Measurements from ENCODE around the gene AAK1. TPM values are rescaled to one million over a fixed set of nuclear protein-coding genes. Genes with fewer than 3 reads are reported as not detected.
A peak's percentile ranks its signal among the peaks of the same experiment; 100 is the strongest.

AAK1 gene
- total and polyA plus RNA-seq, 4 experiments from 2014 or later: 27.6 to 225 (median 175) TPM

GRCh38 chr2:69462780-69463179, 180.8 kb downstream of the AAK1 start:
- no peaks in the 10 kb centered on the region for H3K4me1 ChIP-seq (ENCODE audit: insufficient read depth, low read length)
- H3K27me3 Mint-ChIP-seq: no peaks in the 10 kb centered on the region
- H3K4me1 Mint-ChIP-seq: peaks cover 0 to 8% (median 7%) of the 10 kb centered on the region in 4 donors
- H3K27ac Mint-ChIP-seq: no peak overlapping the region
- H3K9me3 Mint-ChIP-seq: no peaks in the 10 kb centered on the region
- no peaks in the 10 kb centered on the region for H3K27me3 ChIP-seq (ENCODE audit: insufficient read depth, low read length)
- peaks cover 20% of the 10 kb centered on the region for H3K36me3 ChIP-seq (ENCODE audit: insufficient read depth, low read length)
- H3K4me3 ChIP-seq (ENCODE audit: low read length in 2 of 2): no peak overlapping the region
- ChIA-PET CTCF (ENCODE audit: partially characterized antibody) (interaction anchor here (1.6 kb wide), 1 partner anchor 26 kb away, joined by 3 read pairs; the partner anchor contains the start of gene NFU1), POLR2A (ENCODE audit: partially characterized antibody) (interaction anchor here (2.4 kb wide), 1 partner anchor 25 kb away, joined by 9 read pairs; the partner anchor contains the start of gene NFU1)
- peaks cover 40 to 58% of the 10 kb centered on the region in 2 donors for H3K36me3 Mint-ChIP-seq
- no peak for DNase-seq
- no peak overlapping the region for H3K4me3 Mint-ChIP-seq
- no peak overlapping the region for H3K27ac ChIP-seq (ENCODE audit: low read depth, low read length)
- intact Hi-C loops (cut with micrococcal nuclease): no loop called here
- no peaks in the 10 kb centered on the region for H3K9me3 ChIP-seq (ENCODE audit: control insufficient read depth in 1 of 2, low read length in 2 of 2)

GRCh38 chr2:69461404-69461803, 182.1 kb downstream of the AAK1 start:
- Histone ChIP-seq H3K27ac (ENCODE audit: low read depth, low read length) (no peak overlapping the region), H3K36me3 (ENCODE audit: insufficient read depth, low read length) (peaks cover 19% of the 10 kb centered on the region), H3K9me3 (ENCODE audit: control insufficient read depth in 1 of 2, low read length in 2 of 2) (no peaks in the 10 kb centered on the region), H3K4me1 (ENCODE audit: insufficient read depth, low read length) (no peaks in the 10 kb centered on the region), H3K4me3 (ENCODE audit: low read length in 2 of 2) (no peak overlapping the region), H3K27me3 (ENCODE audit: insufficient read depth, low read length) (no peaks in the 10 kb centered on the region)
- no peaks in the 10 kb centered on the region for H3K27me3 Mint-ChIP-seq
- intact Hi-C loops (cut with micrococcal nuclease): loop anchor here (2.0 kb wide), 1 partner anchor 25 kb away; the partner anchor contains the start of gene NFU1
- H3K4me3 Mint-ChIP-seq: no peak overlapping the region
- POLR2A ChIA-PET (ENCODE audit: partially characterized antibody): no interaction called here
- no peaks in the 10 kb centered on the region for H3K9me3 Mint-ChIP-seq
- H3K36me3 Mint-ChIP-seq: peaks cover 36 to 44% of the 10 kb centered on the region in 2 donors
- H3K27ac Mint-ChIP-seq: peak overlapping the region in 2 of 7 donors; percentile 13 to 59
- DNase-seq: no peak
- peaks cover 5 to 12% (median 7%) of the 10 kb centered on the region in 4 donors for H3K4me1 Mint-ChIP-seq
- CTCF ChIA-PET (ENCODE audit: partially characterized antibody): no interaction called here

GRCh38 chr2:69459936-69460335, 183.6 kb downstream of the AAK1 start:
- Histone ChIP-seq H3K4me3 (ENCODE audit: low read length in 2 of 2) (no peak overlapping the region), H3K9me3 (ENCODE audit: control insufficient read depth in 1 of 2, low read length in 2 of 2) (no peaks in the 10 kb centered on the region), H3K27me3 (ENCODE audit: insufficient read depth, low read length) (no peaks in the 10 kb centered on the region), H3K27ac (ENCODE audit: low read depth, low read length) (no peak overlapping the region), H3K36me3 (ENCODE audit: insufficient read depth, low read length) (peaks cover 5% of the 10 kb centered on the region), H3K4me1 (ENCODE audit: insufficient read depth, low read length) (no peaks in the 10 kb centered on the region)
- ChIA-PET POLR2A (ENCODE audit: partially characterized antibody) (no interaction called here), CTCF (ENCODE audit: partially characterized antibody) (interaction anchor here (1.4 kb wide), 1 partner anchor 106 kb away, joined by 3 read pairs; no protein-coding TSS in a partner anchor)
- intact Hi-C loops (cut with micrococcal nuclease): loop anchor here (2.0 kb wide), 1 partner anchor 23 kb away; the partner anchor contains the start of gene NFU1
- H3K4me3 Mint-ChIP-seq: no peak overlapping the region
- peak overlapping the region in 1 of 7 donors; percentile 48 for H3K27ac Mint-ChIP-seq
- peaks cover 5 to 13% (median 9%) of the 10 kb centered on the region in 4 donors for H3K4me1 Mint-ChIP-seq
- no peak for DNase-seq
- H3K9me3 Mint-ChIP-seq: no peaks in the 10 kb centered on the region
- no peaks in the 10 kb centered on the region for H3K27me3 Mint-ChIP-seq
- peaks cover 21 to 29% of the 10 kb centered on the region in 2 donors for H3K36me3 Mint-ChIP-seq

GRCh38 chr2:69456950-69457445, 186.5 kb downstream of the AAK1 start:
- no peaks in the 10 kb centered on the region for H3K9me3 Mint-ChIP-seq
- peaks cover 5 to 18% (median 10%) of the 10 kb centered on the region in 4 donors for H3K4me1 Mint-ChIP-seq
- no peak overlapping the region for H3K4me3 ChIP-seq (ENCODE audit: low read length in 2 of 2)
- no peaks in the 10 kb centered on the region for H3K4me1 ChIP-seq (ENCODE audit: insufficient read depth, low read length)
- no peak overlapping the region for H3K27ac ChIP-seq (ENCODE audit: low read depth, low read length)
- no peaks in the 10 kb centered on the region for H3K27me3 ChIP-seq (ENCODE audit: insufficient read depth, low read length)
- H3K36me3 ChIP-seq (ENCODE audit: insufficient read depth, low read length): no peaks in the 10 kb centered on the region
- peak overlapping the region; percentile 10 to 72 (median 39) for H3K27ac Mint-ChIP-seq
- DNase-seq: no peak
- H3K9me3 ChIP-seq (ENCODE audit: control insufficient read depth in 1 of 2, low read length in 2 of 2): no peaks in the 10 kb centered on the region
- intact Hi-C loops (cut with micrococcal nuclease): no loop called here
- H3K4me3 Mint-ChIP-seq: no peak overlapping the region
- no peaks in the 10 kb centered on the region for H3K27me3 Mint-ChIP-seq
- CTCF ChIA-PET (ENCODE audit: partially characterized antibody): interaction anchor here (0.8 kb wide), 1 partner anchor 19 kb away, joined by 3 read pairs; the partner anchor contains the start of gene NFU1
- POLR2A ChIA-PET (ENCODE audit: partially characterized antibody): interaction anchor here (0.7 to 0.8 kb wide), 2 partner anchors 12 to 20 kb away, joined by 3 read pairs; no protein-coding TSS in a partner anchor
- peaks cover 5 to 14% of the 10 kb centered on the region in 2 donors for H3K36me3 Mint-ChIP-seq

GRCh38 chr2:69456154-69456553, 187.4 kb downstream of the AAK1 start:
- H3K9me3 ChIP-seq (ENCODE audit: control insufficient read depth in 1 of 2, low read length in 2 of 2): no peaks in the 10 kb centered on the region
- H3K27me3 ChIP-seq (ENCODE audit: insufficient read depth, low read length): no peaks in the 10 kb centered on the region
- peaks cover 5 to 18% (median 10%) of the 10 kb centered on the region in 4 donors for H3K4me1 Mint-ChIP-seq
- H3K36me3 Mint-ChIP-seq: peaks cover 2 to 10% of the 10 kb centered on the region in 2 donors
- no peaks in the 10 kb centered on the region for H3K36me3 ChIP-seq (ENCODE audit: insufficient read depth, low read length)
- no peaks in the 10 kb centered on the region for H3K4me1 ChIP-seq (ENCODE audit: insufficient read depth, low read length)
- POLR2A ChIA-PET (ENCODE audit: partially characterized antibody): no interaction called here
- H3K4me3 ChIP-seq (ENCODE audit: low read length in 2 of 2): no peak overlapping the region
- DNase-seq: no peak
- no peak overlapping the region for H3K27ac ChIP-seq (ENCODE audit: low read depth, low read length)
- peak overlapping the region in 1 of 7 donors; percentile 0 for H3K27ac Mint-ChIP-seq
- H3K9me3 Mint-ChIP-seq: no peaks in the 10 kb centered on the region
- no peaks in the 10 kb centered on the region for H3K27me3 Mint-ChIP-seq
- intact Hi-C loops (cut with micrococcal nuclease): no loop called here
- no peak overlapping the region for H3K4me3 Mint-ChIP-seq
- CTCF ChIA-PET (ENCODE audit: partially characterized antibody): interaction anchor here (0.7 kb wide), 1 partner anchor 269 kb away, joined by 4 read pairs; no protein-coding TSS in a partner anchor

- H3K4me1 ChIP-seq (ENCODE audit: insufficient read depth, low read length): no peaks in the 10 kb centered on the region
- intact Hi-C loops (cut with micrococcal nuclease): no loop called here
- Mint-ChIP-seq H3K36me3 (peaks cover 0 to under 1% of the 10 kb centered on the region in 2 donors), H3K27ac (peak overlapping the region in 2 of 7 donors; percentile 13 to 44), H3K4me3 (no peak overlapping the region), H3K4me1 (peaks cover 5 to 17% (median 9%) of the 10 kb centered on the region in 4 donors), H3K9me3 (no peaks in the 10 kb centered on the region), H3K27me3 (no peaks in the 10 kb centered on the region)
- H3K27ac ChIP-seq (ENCODE audit: low read depth, low read length): no peak overlapping the region
- no peaks in the 10 kb centered on the region for H3K36me3 ChIP-seq (ENCODE audit: insufficient read depth, low read length)
- DNase-seq: no peak
- H3K9me3 ChIP-seq (ENCODE audit: control insufficient read depth in 1 of 2, low read length in 2 of 2): no peaks in the 10 kb centered on the region
- ChIA-PET CTCF (ENCODE audit: partially characterized antibody) (interaction anchor here (0.5 kb wide), 1 partner anchor 34 kb away, joined by 3 read pairs; no protein-coding TSS in a partner anchor), POLR2A (ENCODE audit: partially characterized antibody) (interaction anchor here (2.1 kb wide), 1 partner anchor 18 kb away, joined by 9 read pairs; the partner anchor contains the start of gene NFU1)
- H3K27me3 ChIP-seq (ENCODE audit: insufficient read depth, low read length): no peaks in the 10 kb centered on the region
- H3K4me3 ChIP-seq (ENCODE audit: low read length in 2 of 2): no peak overlapping the region
These were observed 188.6 kb downstream of the AAK1 start for GRCh38 chr2:69454976-69455375.

- Mint-ChIP-seq H3K9me3 (peaks cover 0 to 1% (median 0%) of the 10 kb centered on the region in 8 donors), H3K27me3 (no peaks in the 10 kb centered on the region), H3K36me3 (peaks cover 2 to 3% of the 10 kb centered on the region in 2 donors), H3K4me3 (no peak overlapping the region), H3K27ac (peak overlapping the region in 2 of 7 donors; percentile 2 to 67), H3K4me1 (peaks cover 5 to 14% (median 7%) of the 10 kb centered on the region in 4 donors)
- Histone ChIP-seq H3K36me3 (ENCODE audit: insufficient read depth, low read length) (no peaks in the 10 kb centered on the region), H3K9me3 (ENCODE audit: control insufficient read depth in 1 of 2, low read length in 2 of 2) (no peaks in the 10 kb centered on the region), H3K4me3 (ENCODE audit: low read length in 2 of 2) (no peak overlapping the region), H3K27ac (ENCODE audit: low read depth, low read length) (no peak overlapping the region), H3K27me3 (ENCODE audit: insufficient read depth, low read length) (no peaks in the 10 kb centered on the region), H3K4me1 (ENCODE audit: insufficient read depth, low read length) (no peaks in the 10 kb centered on the region)
- no peak for DNase-seq
- intact Hi-C loops (cut with micrococcal nuclease): no loop called here
- POLR2A ChIA-PET (ENCODE audit: partially characterized antibody): interaction anchor here (2.1 kb wide), 1 partner anchor 16 kb away, joined by 9 read pairs; the partner anchor contains the start of gene NFU1
- CTCF ChIA-PET (ENCODE audit: partially characterized antibody): interaction anchor here (1.0 to 1.9 kb wide), 2 partner anchors 17 to 111 kb away, joined by 3 to 6 read pairs; partner anchors contain the start of gene NFU1
These were observed 189.9 kb downstream of the AAK1 start for GRCh38 chr2:69453475-69454129.
